Activated T-cell treated with anti-CD3 and anti-CD28 coated beads, Interleukin-2, amount 50 U/mL, for 4 hours (primary cell): ENCODE results near the gene TRPC3. TPM values are rescaled to one million over a fixed set of nuclear protein-coding genes. Genes with fewer than 3 reads are reported as not detected.

Source experiments
- ATAC-seq, 2 donors: fragments of 200-7000 bp; cut with Tn5 transposase; one replicate each; pipeline ENCODE4 v1.10.0; 2021
- DNase-seq: peaks from one replicate; pipeline ENCODE4 v3.0.0-alpha.2; 2020
- H3K27me3 Mint-ChIP-seq: one replicate; pipeline ENCODE4 v1.8.0; 2021; ENCODE audit warnings: low read depth, mixed read lengths
- H3K36me3 Mint-ChIP-seq: one replicate; pipeline ENCODE4 v1.8.0; 2022; ENCODE audit warnings: mixed read lengths; ENCODE audit not compliant: insufficient read depth
- H3K4me1 Mint-ChIP-seq: one replicate; pipeline ENCODE4 v1.8.0; 2021; ENCODE audit warnings: low read depth, mixed read lengths
- H3K4me3 Mint-ChIP-seq: one replicate; pipeline ENCODE4 v1.8.0; 2021; ENCODE audit warnings: mild to moderate bottlenecking, moderate library complexity, mixed read lengths
- H3K9me3 Mint-ChIP-seq: one replicate; pipeline ENCODE4 v1.8.0; 2021; ENCODE audit warnings: mixed read lengths
- total RNA-seq, 3 donors: library from RNA; stranded (reverse); gene quantifications; one replicate each; pipeline ENCODE4 v1.2.1, GENCODE V29; 2021

TRPC3 gene
- total RNA-seq, 3 donors from 2014 or later, result 0.33 to 0.63 TPM; not detected in 1

DNA sequence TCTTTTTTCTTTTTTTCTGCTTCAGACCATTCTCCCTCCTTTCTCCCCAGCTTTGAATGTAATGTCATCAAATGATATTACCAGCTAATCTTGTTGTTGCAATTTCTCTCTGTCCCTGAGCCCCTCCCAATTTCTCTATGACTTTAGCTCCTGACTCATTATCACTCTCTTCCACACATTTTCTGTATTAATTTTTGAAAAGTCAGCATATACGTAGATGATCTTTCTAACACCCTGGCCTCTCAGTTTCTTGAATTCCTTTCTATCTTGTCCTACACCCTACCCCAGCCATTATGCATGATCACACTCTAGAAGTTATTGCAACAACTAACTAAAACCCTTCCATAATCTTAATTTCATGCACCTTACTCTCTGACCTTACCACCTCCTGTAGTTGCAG is 13.1 kb upstream of the TRPC3 start:
- H3K4me3 Mint-ChIP-seq, result no peak overlapping the region
- peaks cover 4% of the 10 kb centered on the region for H3K9me3 Mint-ChIP-seq
- H3K27me3 Mint-ChIP-seq, result peaks cover 4% of the 10 kb centered on the region
- DNase-seq (no peak), ATAC-seq (no peak)
- H3K36me3 Mint-ChIP-seq, result no peaks in the 10 kb centered on the region
- no peaks in the 10 kb centered on the region for H3K4me1 Mint-ChIP-seq

DNA sequence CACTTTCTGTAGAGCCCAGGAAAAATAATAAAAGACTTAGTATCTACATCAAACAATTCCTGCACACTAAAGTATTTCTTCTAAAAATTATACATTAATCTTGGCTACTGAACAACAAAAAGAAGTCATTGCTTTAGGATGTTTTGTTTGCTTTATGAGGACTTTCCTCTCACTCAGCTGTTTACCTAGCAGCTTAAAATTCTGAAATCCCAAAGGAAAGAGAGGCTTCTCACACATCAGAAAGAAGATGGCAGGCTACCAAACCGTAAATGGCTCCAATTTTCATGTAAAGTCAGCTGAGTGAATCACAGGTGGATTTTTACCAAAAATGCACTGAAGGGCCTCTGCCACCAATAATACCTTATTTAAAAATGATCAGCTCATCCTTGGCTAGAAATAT is 9.0 kb upstream of the TRPC3 start:
- Mint-ChIP-seq H3K9me3 (peaks cover 4% of the 10 kb centered on the region), H3K4me1 (no peaks in the 10 kb centered on the region), H3K4me3 (no peak overlapping the region), H3K27me3 (peaks cover 4% of the 10 kb centered on the region), H3K36me3 (no peaks in the 10 kb centered on the region)
- ATAC-seq (no peak), DNase-seq (no peak)

DNA sequence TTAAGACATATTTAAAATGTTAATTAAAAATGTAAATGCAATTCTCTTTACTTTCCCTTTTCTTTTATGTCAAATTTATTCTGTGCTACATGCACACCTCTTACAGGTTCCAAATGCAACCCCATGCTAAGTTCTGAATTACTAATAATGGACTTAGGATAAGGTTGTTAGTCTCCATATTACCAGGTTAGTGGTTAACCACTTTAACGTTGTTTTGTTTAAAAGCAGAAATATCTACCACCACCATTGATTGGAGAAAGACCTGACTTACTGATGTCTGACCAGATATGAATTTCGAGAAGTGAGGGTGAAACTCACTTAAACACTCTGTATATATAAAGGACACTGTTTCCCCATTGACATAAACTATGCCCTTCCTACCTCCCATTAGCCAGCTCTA is 6.9 kb upstream of the TRPC3 start:
- Mint-ChIP-seq H3K9me3 (no peaks in the 10 kb centered on the region), H3K27me3 (peaks cover 4% of the 10 kb centered on the region), H3K4me1 (peaks cover 2% of the 10 kb centered on the region), H3K4me3 (no peak overlapping the region), H3K36me3 (no peaks in the 10 kb centered on the region)
- ATAC-seq (no peak), DNase-seq (no peak)

DNA sequence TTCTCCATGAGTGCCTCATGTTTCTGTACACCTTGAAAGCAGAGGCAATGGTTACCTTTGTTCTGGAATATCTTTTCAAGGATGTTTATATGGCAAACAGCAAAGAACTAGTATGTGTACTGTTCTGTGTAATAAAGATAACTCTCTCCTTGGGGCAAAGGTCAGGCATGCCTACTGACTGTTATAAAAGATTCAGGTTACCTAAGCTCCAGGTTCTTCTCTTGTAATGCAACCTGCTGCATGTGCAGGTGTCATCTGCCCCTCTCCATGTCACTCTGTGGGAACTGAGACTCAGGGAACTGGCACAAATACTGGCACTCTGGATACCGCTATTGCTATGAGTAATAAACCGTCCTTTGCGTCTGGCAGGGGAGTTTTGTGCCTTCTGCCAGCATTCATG is 5.4 kb upstream of the TRPC3 start:
- DNase-seq, result no peak
- no peak overlapping the region for H3K4me3 Mint-ChIP-seq
- H3K27me3 Mint-ChIP-seq, result peaks cover 12% of the 10 kb centered on the region
- H3K9me3 Mint-ChIP-seq, result no peaks in the 10 kb centered on the region
- no peak for ATAC-seq
- no peaks in the 10 kb centered on the region for H3K36me3 Mint-ChIP-seq
- H3K4me1 Mint-ChIP-seq, result peaks cover 6% of the 10 kb centered on the region

DNA sequence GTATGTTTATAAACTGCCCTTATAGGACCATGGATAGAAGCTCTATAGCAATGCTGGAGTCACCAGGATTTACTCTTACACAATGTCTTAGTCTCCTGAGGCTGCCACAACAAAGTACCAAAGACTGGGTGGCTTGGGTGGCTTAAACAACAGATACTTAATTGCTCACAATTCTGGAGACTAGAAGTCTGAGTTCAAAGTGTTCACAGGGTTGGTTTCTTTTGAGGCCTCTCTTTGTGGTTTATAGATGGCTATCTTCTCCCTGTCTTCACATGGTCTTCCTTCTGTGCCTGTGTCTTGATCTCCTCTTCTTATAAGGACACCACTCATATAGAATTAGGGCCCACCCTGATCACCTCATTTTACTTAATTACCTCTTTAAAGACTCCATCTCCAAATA is 2.0 kb upstream of the TRPC3 start:
- no peaks in the 10 kb centered on the region for H3K9me3 Mint-ChIP-seq
- DNase-seq (no peak), ATAC-seq (no peak)
- H3K27me3 Mint-ChIP-seq, result peaks cover 29% of the 10 kb centered on the region
- H3K4me1 Mint-ChIP-seq, result peaks cover 14% of the 10 kb centered on the region
- no peak overlapping the region for H3K4me3 Mint-ChIP-seq
- H3K36me3 Mint-ChIP-seq, result no peaks in the 10 kb centered on the region

DNA sequence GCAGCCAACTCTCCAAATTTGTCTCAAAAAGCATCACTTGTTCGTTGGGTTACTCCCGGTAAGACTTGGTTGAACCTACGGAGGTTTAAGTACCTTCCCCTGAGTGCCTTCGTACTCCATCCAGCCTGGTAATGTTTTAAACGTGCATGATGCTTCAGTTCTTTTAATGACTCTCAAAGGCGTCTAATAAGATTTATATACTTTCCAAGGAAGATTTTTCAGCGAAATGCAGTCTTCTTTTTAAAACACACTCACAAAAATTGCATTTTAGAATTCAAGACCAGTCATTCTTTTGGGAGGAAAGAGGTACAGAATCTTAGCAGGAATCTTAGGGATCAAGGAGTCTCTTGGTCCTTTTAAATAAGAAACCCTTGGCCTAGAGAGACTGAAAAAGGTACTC is 430 bp upstream of the TRPC3 start:
- no peak for ATAC-seq
- Mint-ChIP-seq H3K4me3 (peak overlapping the region; percentile 75), H3K27me3 (peaks cover 32% of the 10 kb centered on the region)

DNA sequence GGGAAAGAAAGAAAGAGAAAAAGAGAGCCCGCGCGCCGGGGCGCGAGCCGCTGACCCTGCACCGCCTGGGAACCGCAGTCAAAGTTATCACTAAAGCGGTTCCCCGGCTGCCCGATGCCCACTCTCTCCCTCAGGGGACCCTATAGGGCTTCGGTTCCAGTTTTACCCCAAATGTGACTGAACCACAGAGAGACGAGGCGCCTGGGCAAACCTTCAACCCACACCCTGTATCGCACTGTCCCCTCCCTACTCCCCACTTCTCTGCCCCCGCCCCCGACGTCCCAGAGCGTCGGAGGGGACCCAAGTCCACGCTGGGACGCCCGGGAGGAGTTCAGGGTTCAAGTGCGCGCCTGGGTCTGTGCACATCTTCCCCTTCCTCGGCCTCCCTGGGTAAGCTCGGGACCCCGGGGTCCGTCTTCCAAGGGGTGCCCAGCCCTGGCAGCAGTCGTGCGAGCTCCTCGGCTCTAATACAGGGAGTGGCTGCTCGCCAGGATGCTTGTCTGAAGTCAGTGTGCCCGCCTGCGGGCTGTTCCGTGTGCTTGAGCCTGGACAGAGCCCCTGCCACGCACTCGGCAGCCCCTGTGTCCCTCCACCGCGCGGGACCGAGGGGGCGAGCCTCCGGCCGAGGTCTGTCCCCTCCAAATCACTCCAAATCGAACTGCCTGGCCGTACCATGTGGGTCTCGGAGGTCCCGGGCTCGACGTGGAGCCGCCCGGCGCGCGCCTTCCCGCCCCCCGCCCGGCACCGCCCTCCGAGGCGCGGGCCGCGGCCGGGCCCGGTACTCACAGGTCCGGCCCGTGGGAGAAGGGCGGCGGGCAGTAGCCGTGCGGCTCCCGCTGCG is 960 bp downstream of the TRPC3 start:
- no peaks in the 10 kb centered on the region for H3K9me3 Mint-ChIP-seq
- H3K4me3 Mint-ChIP-seq, result peak overlapping the region; percentile 89
- ATAC-seq (peak; percentile 48 to 57), DNase-seq (no peak)
- peaks cover 14% of the 10 kb centered on the region for H3K4me1 Mint-ChIP-seq
- peaks cover 32% of the 10 kb centered on the region for H3K27me3 Mint-ChIP-seq
- no peaks in the 10 kb centered on the region for H3K36me3 Mint-ChIP-seq

More for the DNA sequence above, 430 bp upstream of the TRPC3 start:
- no peaks in the 10 kb centered on the region for H3K9me3 Mint-ChIP-seq
- H3K36me3 Mint-ChIP-seq, result no peaks in the 10 kb centered on the region
- DNase-seq, result no peak
- peaks cover 14% of the 10 kb centered on the region for H3K4me1 Mint-ChIP-seq

DNA sequence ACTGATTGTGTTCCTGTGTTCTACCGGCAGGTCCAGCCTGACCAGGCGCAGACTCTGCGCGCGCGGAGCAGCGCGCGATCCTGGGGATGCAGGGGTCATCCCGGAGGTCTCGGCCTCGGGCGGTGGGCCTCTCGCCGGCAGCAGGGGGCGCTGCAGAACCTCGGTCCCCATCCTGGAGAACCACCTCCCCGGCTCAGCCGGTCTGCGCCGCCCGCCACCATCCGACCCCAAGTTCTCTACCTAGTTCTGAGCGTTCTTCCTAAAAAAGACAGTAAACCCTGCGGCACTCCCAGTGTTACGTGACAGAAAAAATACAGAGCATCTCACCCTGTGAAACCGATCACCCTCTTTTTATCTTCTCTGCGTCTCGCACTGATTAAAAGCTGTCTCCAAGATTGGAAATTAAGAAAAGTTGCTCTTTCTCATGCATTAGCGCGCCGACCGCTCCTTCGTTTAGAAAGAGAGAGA is 1.6 kb downstream of the TRPC3 start:
- H3K4me3 Mint-ChIP-seq, result peak overlapping the region; percentile 89
- peaks cover 32% of the 10 kb centered on the region for H3K27me3 Mint-ChIP-seq
- H3K9me3 Mint-ChIP-seq, result no peaks in the 10 kb centered on the region
- no peaks in the 10 kb centered on the region for H3K36me3 Mint-ChIP-seq
- H3K4me1 Mint-ChIP-seq, result peaks cover 14% of the 10 kb centered on the region
- peak; percentile 80 for DNase-seq
- ATAC-seq, result peak; percentile 79 to 83

DNA sequence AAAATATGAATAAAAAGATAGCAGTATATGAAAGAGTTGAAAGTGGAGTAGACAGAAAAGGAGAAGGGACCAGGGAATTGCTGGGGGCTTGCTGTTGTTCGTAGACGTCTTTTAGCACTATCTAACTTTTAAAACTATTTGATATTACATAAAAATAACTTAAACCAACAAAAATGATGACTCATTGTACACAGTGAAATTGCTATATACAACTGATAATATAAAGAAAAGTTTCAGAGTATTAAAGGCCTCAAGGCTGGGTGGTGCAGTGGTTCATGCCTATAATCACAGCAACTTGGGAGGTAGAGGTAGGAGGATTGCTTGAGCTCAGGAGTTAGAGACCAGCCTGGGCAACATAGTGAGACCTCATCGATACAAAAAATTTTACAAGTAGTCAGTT is 5.2 kb downstream of the TRPC3 start:
- DNase-seq (no peak), ATAC-seq (no peak)
- H3K4me3 Mint-ChIP-seq, result no peak overlapping the region
- H3K27me3 Mint-ChIP-seq, result peaks cover 30% of the 10 kb centered on the region
- no peaks in the 10 kb centered on the region for H3K36me3 Mint-ChIP-seq
- peaks cover 6% of the 10 kb centered on the region for H3K4me1 Mint-ChIP-seq
- no peaks in the 10 kb centered on the region for H3K9me3 Mint-ChIP-seq

DNA sequence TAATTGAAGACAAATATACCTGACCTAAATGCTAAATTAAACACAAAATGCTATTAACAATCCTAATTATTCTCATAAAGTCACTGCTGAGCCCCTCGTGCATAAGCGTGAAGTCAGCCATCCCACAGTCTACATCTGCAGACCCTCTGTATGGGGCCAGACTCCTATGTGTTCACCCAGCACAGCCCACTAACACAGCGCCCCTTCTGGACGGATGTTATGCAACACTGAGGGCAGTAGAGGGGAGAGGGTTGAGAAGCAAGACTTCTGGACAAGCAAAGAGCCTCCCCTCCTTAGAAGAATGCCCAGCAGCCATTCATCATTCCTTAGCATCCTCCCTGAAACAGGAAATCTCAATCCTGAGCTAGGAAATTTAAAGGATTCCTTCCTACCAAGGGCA is 7.9 kb downstream of the TRPC3 start:
- Mint-ChIP-seq H3K4me1 (peaks cover 4% of the 10 kb centered on the region), H3K4me3 (no peak overlapping the region), H3K36me3 (no peaks in the 10 kb centered on the region), H3K9me3 (no peaks in the 10 kb centered on the region), H3K27me3 (peaks cover 36% of the 10 kb centered on the region)
- DNase-seq, result no peak
- ATAC-seq, result peak in 1 of 2 donors; percentile 66

DNA sequence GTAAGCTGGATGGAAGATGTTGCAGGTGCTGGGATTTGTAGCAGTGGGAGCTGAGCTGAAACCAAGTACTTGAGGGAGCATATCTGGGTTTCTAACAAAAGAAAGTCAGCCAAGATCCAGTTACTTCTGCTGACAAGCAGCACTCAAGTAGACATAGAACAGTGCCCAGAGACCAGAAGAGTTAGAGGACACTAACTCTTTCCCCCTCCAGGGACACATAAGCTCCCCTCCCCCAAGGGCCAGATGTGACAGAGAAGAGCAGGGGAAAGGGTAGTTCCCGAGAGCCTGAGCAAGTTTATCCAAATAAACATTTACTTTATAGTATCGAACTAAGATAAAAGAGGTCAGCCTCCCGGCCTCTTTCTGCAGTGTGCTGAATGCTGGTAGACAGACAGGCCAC is 12.2 kb downstream of the TRPC3 start:
- DNase-seq (no peak), ATAC-seq (no peak)
- Mint-ChIP-seq H3K4me3 (no peak overlapping the region), H3K36me3 (no peaks in the 10 kb centered on the region), H3K27me3 (peaks cover 36% of the 10 kb centered on the region), H3K4me1 (peaks cover 13% of the 10 kb centered on the region), H3K9me3 (no peaks in the 10 kb centered on the region)

DNA sequence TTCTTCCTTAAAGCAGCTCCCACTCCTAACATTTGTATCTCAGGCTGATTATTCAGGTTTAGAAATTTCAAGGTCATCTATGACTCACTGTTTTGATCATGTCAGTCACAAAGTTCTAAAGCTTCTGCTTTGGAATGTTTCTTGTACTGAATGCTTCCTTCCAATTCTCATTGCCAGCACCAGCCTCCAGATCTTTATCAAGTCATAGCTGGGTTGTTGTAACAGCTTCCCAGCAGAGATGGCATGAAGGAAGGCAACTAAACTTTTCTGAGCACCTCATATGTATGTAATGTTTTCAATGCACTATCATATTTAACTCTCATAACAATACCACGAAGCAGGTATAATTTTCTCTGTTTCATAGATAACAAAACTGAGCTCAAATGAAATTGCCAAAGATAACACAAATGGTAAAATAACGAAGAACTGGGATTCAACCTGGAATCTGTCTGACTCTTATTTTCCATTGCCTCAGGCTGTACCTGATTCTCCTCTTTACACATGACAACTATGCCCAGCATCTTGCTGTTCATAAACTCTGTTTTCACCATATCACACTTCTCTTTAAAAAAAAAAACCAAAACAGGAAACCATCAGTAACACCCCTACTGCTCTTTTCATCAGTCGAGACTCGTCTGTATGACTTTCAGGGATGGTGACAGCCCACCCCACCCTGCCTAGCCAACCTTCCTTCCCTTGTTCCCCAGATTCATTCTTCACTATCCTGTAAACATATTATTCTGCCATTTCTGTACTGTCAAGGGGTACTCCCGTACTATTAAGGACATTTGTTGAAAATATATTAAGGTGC is 13.4 kb downstream of the TRPC3 start:
- Mint-ChIP-seq H3K9me3 (no peaks in the 10 kb centered on the region), H3K4me1 (peaks cover 13% of the 10 kb centered on the region), H3K4me3 (no peak overlapping the region), H3K27me3 (peaks cover 38% of the 10 kb centered on the region), H3K36me3 (no peaks in the 10 kb centered on the region)
- ATAC-seq (peak in 1 of 2 donors; percentile 23), DNase-seq (no peak)

DNA sequence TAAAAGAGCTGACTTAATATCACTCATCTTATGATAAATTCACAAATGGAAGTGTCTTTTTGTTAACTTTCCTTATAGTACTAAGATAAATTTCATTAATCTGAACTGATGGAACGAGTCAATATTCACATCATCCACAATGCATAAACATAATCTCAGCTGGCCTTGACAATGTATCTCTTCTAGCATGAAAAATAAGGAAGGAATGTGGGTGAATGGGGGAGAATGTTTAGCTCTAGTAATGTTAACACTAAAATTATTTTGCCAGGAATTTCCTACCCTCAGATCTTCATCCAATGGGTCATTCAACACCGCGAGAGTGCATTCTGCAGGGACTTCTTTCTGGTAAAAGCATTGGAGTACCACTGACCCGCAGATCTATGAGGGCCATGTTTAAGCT is 15.8 kb downstream of the TRPC3 start:
- ATAC-seq (no peak), DNase-seq (no peak)
- no peak overlapping the region for H3K4me3 Mint-ChIP-seq
- peaks cover 42% of the 10 kb centered on the region for H3K27me3 Mint-ChIP-seq
- H3K4me1 Mint-ChIP-seq, result peaks cover 13% of the 10 kb centered on the region
- H3K9me3 Mint-ChIP-seq, result no peaks in the 10 kb centered on the region
- no peaks in the 10 kb centered on the region for H3K36me3 Mint-ChIP-seq

DNA sequence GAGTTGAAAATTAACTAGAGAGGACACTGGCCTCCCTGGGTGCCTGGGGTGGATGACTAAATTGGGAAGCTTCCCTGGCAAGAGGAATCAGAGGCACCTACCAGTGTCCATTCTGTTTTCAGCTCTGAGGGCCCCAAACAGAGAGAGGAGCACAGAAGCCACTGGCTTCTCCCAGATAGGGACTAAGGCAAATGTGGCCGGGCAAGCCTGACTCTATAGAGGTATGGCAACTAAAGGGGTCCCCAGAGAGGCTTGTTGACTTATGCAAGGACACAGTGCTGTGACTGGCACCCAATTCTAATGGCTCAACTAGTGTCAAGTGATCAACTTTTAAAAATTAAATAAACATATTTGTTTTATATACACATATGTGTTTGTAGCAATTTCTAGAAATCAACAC is 17.2 kb downstream of the TRPC3 start:
- Mint-ChIP-seq H3K4me3 (no peak overlapping the region), H3K4me1 (peaks cover 13% of the 10 kb centered on the region), H3K36me3 (no peaks in the 10 kb centered on the region), H3K9me3 (no peaks in the 10 kb centered on the region), H3K27me3 (peaks cover 37% of the 10 kb centered on the region)
- ATAC-seq (no peak), DNase-seq (no peak)
